ENCODE measurements around the gene C5orf52. TPM values are rescaled to one million over a fixed set of nuclear protein-coding genes. Genes with fewer than 3 reads are reported as not detected.
A peak's percentile ranks its signal among the peaks of the same experiment; 100 is the strongest.
"Not testable (repeated sequence)": the region's sequence is repeated elsewhere in the genome, so short reads cannot be mapped to it uniquely, and the experiment has no call there.

The C5orf52 gene
- total RNA-seq, 1 donor from 2014 or later, result not detected

- DNase-seq (ENCODE audit: low read depth), result no peak
Measured at GRCh38 chr5:157677931-157678330, 6.6 kb downstream of the C5orf52 start.

- no peak for DNase-seq (ENCODE audit: low read depth)
Measured at GRCh38 chr5:157679801-157680200, 8.5 kb downstream of the C5orf52 start.

GRCh38 chr5:157680239-157680638, 8.9 kb downstream of the C5orf52 start:
- DNase-seq (ENCODE audit: low read depth), result no peak

GRCh38 chr5:157681048-157681447, 9.7 kb downstream of the C5orf52 start:
- no peak for DNase-seq (ENCODE audit: low read depth)

- no peak for DNase-seq (ENCODE audit: low read depth)
Measured at GRCh38 chr5:157682257-157682656, 10.9 kb downstream of the C5orf52 start.

GRCh38 chr5:157686276-157687197, 15.2 kb downstream of the C5orf52 start:
- not testable (repeated sequence) for DNase-seq (ENCODE audit: low read depth)

GRCh38 chr5:157687198-157687554, 15.8 kb downstream of the C5orf52 start:
- DNase-seq (ENCODE audit: low read depth), result no peak

- DNase-seq (ENCODE audit: low read depth), result no peak
Measured at GRCh38 chr5:157689942-157690689, 18.8 kb downstream of the C5orf52 start.

- DNase-seq (ENCODE audit: low read depth), result no peak
Measured at GRCh38 chr5:157690690-157691433, 19.5 kb downstream of the C5orf52 start.

- not testable (repeated sequence) for DNase-seq (ENCODE audit: low read depth)
Measured at GRCh38 chr5:157693816-157694215, 22.5 kb downstream of the C5orf52 start.

GRCh38 chr5:157696154-157696553, 24.8 kb downstream of the C5orf52 start:
- not testable (repeated sequence) for DNase-seq (ENCODE audit: low read depth)

- not testable (repeated sequence) for DNase-seq (ENCODE audit: low read depth)
Measured at GRCh38 chr5:157698674-157699073, 27.3 kb downstream of the C5orf52 start.

GRCh38 chr5:157703736-157704135, 32.4 kb downstream of the C5orf52 start:
- no peak for DNase-seq (ENCODE audit: low read depth)

- no peak for DNase-seq (ENCODE audit: low read depth)
Measured at GRCh38 chr5:157708866-157709265, 37.5 kb downstream of the C5orf52 start.

GRCh38 chr5:157709346-157709745, 38.0 kb downstream of the C5orf52 start:
- no peak for DNase-seq (ENCODE audit: low read depth)

- DNase-seq (ENCODE audit: low read depth), result no peak
Measured at GRCh38 chr5:157710431-157710830, 39.1 kb downstream of the C5orf52 start.

GRCh38 chr5:157710882-157711281, 39.5 kb downstream of the C5orf52 start:
- DNase-seq (ENCODE audit: low read depth), result no peak

- no peak for DNase-seq (ENCODE audit: low read depth)
Measured at GRCh38 chr5:157713830-157714595, 42.7 kb downstream of the C5orf52 start.

GRCh38 chr5:157714596-157714864, 43.2 kb downstream of the C5orf52 start:
- no peak for DNase-seq (ENCODE audit: low read depth)

- peak; percentile 78 for DNase-seq (ENCODE audit: low read depth)
Measured at GRCh38 chr5:157718519-157718918, 47.2 kb downstream of the C5orf52 start.

GRCh38 chr5:157719245-157719644, 47.9 kb downstream of the C5orf52 start:
- no peak for DNase-seq (ENCODE audit: low read depth)
